ENCODE data around the gene PEAK1.
"Not testable (repeated sequence)": the region's sequence is repeated elsewhere in the genome, so short reads cannot be mapped to it uniquely, and the experiment has no call there.

Gene PEAK1

DNA sequence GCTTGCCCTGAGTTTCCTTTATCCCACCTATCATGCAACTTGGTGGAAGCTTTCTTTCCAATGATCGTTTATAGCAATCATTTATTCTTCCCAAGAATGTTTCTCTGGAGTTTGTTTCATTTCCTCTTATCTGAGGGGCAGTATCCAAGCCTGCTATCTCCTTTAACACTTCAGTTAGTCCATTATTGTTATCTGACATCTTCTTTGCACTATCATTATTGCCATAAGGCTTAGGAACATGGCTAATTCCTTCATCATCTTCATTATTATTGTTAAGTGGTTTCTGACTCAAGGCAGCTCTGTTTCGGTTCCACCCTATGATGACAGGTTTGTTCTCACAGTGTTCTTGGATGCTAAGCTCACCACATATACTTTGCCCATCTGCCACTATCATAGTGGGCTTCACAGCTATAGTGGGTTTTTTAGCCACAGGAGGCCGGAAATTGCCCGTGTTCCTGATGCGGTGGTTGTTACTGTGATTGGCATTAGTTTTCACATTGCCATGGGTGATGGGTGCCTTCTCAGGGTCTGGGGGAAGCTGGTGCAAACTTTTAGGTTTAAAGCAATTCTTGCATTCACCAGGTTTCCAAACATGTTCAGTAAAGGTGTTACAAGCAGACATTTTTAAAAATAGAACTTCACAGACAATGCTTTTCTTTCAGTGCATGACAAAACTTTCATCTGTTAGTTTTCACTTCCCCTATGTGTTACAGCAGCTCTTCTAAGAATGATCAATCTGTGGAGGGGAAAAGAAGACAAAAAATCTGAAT lies 238.4 kb downstream of the PEAK1 start:
- DNase-seq (ENCODE audit: low read depth in 2 of 2), result no peak

DNA sequence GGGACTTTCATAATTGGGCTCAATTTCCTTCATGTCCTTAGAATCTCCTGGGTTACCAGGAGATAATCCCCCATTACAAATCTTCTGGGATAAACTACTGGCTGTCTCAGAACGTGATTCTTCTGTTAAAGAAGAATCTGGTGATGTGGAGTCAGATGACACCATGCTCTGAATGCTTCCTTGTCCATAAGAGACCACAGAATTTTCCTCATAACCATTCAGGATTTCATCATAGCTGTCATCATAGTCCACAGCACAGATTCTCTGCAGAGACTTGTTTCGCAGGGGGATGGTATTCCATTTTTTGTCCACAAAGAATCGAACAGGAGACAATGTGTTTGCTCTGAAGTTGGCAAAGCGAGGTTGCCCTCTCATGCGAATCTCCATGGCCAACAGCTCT lies 239.1 kb downstream of the PEAK1 start:
- DNase-seq (ENCODE audit: low read depth in 2 of 2), result no peak

DNA sequence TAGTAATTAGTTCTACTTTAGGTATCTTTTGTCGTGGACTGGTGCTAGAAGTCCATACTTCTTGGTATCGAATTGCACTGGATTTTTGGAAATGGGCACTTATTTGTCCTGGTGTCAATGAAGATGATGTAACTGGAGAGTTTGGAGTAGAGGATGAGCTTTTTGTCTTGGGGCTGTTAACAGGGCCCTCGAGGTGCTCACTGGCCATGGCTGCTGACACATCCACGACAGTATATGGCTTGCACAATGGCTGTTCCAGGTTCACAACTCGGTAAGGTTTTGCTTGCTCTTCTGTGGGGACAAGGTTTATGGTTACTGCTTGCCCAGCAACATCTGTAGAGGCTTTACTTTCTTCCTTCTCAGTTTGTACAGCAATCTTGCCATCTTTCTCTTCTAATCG lies 239.6 kb downstream of the PEAK1 start:
- no peak for DNase-seq (ENCODE audit: low read depth in 2 of 2)

DNA sequence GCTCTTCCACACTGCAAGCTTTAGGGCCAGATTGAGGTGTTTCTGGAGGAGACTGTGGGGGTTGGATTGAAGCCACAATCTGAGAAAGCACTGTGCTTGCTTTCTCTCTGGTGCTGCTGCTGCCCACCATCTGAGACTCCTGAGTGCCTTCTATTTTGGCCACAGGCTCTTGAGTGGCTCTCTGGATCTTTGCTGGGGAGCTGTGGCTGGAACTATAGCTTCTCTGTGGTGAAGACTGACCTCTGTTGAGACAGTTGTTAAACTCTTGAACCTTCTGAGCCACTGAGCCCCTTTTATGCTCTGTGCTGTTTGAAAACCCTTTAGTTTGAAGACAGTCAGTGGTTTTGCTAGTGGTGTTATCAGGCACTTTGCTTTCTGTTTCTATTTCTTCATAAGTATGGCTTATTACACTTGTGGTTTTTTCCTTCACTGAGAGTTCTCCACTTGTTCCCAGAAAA lies 240.3 kb downstream of the PEAK1 start:
- no peak for DNase-seq (ENCODE audit: low read depth in 2 of 2)

DNA sequence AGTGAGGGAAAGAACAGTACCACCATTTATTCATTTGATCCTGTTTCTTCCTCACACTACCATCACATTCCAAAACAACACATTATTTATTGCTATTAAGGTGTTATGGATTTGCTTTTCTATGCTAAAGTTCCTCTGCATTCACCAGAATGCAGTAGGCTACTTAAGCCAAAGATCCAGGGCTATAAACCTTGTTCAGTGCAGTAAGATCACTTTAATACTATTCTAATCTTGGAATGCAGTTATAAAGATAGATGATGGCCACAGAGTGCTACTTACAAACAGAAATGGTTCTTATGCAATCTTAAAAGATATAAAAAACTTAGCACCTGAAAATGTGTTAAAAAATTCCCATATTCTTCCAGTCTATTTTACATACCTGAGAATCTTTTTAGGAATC lies 241.5 kb downstream of the PEAK1 start:
- no peak for DNase-seq (ENCODE audit: low read depth in 2 of 2)

DNA sequence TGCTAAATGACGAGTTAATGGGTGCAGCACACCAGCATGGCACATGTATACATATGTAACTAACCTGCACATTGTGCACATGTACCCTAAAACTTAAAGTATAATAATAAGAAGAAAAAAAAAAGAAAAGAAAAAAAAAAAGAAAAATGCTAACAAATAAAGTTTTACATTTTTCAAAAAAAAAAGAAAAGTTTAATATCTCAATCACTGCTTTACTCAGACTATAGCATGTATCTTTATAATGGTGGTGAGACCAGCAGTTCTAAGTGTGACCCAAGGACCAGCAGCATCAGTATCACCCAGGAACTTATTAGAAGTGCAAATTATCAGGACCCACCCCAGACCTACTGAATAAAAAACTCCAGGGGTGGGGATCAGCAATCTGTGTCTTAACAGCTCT lies 243.8 kb downstream of the PEAK1 start:
- not testable (repeated sequence) for DNase-seq (ENCODE audit: low read depth in 2 of 2)

DNA sequence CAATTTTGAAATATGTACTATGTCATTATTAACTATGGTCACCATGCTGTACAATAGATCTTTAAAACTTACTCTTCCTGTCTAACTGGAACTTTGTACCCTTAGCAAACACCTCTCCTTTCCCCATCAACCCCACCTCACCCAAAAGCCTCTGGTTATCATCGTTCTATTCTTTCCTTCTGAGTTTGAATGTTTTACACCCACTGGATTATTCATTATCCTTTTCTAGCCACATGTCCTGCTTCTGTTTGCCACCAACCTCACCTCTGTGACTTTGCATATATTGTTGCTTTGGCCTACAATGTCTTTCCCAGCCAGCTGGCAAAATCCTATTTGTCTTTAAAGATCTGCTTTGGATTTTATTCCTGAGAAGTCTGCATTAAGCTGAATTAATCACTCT lies 246.4 kb downstream of the PEAK1 start:
- no peak for DNase-seq (ENCODE audit: low read depth in 2 of 2)

DNA sequence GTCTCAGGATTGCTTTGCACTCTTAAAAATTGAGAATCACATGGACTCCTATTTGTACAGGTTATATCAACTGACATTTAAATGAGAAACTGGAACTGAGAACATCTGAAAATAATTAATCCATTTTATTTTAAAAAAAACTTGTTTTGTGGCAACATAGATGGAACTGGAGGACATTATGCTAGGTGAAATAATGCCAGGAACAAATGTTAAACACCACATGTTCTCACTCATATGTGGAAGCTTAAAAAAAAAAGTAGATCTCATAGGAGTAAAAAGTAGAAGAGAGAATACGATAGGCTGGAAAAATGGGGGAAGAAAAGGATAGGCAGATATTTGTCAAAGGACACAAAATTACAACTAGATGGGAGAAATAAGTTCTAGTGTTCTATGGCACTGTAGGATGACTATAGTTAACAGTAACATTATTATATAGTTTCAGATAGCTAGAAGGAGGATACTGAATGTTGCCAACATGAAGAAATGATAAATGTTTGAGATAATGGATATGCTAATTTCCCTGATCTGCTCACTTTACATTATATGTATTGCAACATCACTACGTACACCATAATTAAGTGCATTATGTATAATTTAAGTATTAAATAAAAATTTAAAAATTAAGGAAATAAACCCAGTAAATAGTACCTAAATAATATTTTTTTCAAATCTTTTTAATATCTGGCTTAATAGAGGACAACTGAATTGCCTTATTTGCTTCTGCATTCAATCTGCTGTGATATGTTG lies 248.5 kb downstream of the PEAK1 start:
- no peak for DNase-seq (ENCODE audit: low read depth in 2 of 2)

DNA sequence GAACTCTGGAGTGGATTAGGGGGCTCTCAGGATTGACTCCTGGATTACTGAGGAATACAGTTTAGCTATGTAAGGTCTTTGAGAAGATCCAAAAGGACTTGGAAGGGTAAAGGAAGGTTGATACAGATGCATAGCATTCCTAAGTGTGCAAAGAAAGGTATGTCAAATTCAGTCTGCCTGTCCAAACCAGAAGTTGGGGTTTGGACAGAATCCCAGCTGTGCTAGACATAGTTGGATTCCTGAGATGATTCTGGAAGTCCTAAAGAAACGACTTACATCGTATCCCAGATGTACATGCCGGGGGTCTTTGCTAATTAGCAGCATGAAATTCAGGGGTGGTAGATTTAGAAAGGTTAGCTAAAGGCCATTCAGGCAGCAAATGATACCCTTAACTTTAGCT lies 251.3 kb downstream of the PEAK1 start:
- DNase-seq (ENCODE audit: low read depth in 2 of 2), result no peak

DNA sequence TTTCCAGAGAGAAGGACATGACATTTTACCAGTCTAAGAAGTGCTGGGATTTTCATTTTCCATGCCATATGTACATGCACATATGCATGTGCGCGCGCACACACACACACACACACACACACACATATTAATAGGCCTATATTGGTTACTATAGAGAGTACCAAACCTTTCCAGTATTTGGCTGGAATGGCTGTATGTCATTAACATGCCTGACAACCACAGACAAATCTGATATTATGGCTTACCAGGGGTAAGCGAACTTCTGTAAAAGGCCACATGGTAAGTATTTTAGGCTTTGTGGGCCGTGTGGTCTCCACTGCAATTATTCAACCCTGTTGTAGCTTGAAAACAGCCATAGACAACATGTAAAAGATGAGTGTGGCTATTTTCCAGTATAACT lies 251.8 kb downstream of the PEAK1 start:
- DNase-seq (ENCODE audit: low read depth in 2 of 2), result no peak

DNA sequence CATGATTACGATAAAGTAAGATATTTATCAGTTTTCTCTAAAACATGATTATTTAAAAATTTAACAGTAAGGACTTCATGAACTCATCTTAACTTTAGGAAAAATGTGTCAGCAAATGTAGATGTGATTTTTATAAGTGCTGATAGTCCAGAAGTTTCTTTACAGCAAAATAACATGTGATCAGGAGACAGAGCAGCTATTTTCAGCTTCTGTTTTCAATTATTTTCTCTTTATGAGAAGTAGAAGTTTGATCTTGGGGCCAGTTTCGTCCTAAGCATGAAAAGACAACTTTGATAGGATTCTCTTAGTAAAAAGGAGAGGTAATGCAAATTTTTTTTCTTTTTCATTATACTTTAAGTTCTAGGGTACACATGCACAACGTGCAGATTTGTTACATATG lies 252.5 kb downstream of the PEAK1 start:
- no peak for DNase-seq (ENCODE audit: low read depth in 2 of 2)

DNA sequence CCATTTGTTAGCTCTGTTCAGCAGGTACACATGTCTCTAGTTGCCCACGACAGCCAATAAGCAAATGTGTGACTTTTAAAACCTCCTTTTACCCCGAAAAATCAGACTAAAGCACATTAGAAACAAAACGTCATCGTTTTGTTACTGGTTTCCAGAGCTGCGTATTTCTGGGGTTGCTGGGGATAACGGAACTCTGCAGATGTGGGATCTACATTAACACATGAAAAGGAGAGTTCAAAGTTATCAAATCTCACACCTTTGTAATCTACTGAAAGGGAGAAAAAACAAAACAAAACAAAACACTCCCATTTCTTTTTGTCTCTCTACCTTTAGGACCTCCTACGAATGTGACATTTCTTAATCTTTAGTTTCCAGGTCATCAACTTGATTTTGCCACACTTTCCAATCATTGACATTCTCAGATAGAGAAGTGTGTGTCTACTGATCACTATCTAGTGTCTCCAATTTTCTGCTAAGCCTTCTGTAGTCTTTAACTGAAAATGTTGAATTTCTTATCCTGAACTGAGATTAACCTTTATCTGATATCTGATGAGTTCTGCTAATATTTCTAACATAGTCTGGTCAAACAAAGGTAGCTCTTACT lies 256.0 kb downstream of the PEAK1 start:
- DNase-seq (ENCODE audit: low read depth in 2 of 2), result no peak

DNA sequence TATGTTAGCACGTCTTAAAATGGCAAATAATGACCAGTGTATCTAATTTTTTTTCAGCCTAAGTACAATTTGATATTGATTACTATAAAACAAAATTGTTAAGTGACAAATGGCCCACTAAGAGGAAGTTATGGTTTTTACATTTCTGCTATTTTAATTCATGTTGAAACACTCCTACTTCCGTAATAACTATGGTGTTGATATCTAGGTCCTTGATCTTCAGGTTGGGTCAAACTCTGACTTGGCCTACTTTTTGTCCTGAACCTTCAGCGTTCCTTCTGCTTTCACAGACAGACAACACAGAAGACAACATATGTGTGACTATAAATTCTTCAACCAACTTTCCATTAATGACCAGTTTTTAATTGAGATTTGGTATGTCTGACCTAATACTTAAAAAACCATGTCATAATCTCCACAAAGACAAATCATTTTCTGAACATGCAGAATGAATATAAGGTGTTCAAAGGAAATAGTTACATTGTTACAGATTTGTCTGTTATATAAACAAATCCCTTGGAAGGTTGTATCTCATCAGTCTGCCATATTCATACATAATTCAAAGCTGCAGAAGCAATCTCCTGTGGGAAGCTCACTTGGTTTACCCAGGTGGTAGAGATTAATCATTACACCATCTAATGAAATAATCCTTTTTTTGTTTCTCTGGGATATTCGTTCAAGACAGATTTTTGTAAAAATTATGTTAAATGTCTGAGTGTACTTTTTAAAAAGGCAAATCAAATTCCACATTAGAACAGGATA lies 256.9 kb downstream of the PEAK1 start:
- no peak for DNase-seq (ENCODE audit: low read depth in 2 of 2)

DNA sequence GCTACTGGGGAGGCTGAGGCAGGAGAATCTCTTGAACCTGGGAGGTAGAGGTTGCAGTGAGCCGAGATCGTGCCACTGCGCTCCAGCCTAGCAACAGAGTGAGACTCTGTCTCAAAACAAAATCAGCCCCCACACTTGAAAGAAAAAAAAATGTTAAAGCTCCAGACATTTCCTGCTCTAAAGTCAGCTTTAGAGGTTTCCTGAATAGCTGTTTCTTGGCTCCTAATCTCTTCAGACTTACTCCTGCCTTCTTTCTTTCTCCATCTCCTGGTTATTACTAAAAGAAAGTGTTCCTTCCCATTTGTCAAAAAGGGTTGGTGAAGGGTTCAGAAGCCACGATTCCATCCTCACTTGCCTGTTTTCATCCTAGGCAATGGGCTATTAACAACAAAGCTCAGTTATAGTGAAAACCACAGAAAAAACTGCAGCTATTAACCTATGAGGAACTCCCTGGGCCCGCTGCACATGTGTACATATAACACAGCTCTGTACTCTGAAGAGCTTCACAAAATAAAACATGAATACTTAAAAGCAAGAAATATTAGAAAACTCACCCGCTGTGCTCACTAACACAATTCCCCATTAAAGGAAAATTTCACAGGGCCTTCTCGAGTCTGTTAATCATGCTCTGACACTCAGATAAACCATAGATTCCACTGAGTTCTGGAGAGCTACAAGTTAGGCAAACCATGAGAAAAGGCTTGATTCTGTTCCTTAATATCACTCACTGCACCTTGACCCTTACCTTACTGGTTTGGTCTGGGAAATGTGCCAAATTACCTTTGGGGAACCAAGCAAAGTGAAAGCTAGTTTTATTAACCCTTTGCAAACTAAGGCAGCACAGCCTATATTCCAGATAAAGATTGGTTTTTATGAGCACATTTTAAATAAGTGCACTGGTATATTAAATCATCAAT lies 259.1 kb downstream of the PEAK1 start:
- no peak for DNase-seq (ENCODE audit: low read depth in 2 of 2)

DNA sequence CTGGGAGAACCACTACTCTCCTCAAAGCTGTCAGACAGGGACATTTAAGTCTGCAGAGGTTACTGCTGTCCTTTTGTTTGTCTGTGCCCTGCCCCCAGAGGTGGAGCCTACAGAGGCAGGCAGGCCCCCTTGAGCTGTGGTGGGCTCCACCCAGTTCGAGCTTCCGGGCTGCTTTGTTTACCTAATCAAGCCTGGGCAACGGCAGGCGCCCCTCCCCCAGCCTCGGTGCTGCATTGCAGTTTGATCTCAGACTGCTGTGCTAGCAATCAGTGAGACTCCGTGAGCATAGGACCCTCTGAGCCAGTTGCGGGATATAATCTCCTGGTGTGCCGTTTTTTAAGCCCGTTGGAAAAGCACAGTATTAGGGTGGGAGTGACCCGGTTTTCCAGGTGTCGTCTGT lies 263.9 kb downstream of the PEAK1 start:
- DNase-seq (ENCODE audit: low read depth in 2 of 2), result not testable (repeated sequence)

DNA sequence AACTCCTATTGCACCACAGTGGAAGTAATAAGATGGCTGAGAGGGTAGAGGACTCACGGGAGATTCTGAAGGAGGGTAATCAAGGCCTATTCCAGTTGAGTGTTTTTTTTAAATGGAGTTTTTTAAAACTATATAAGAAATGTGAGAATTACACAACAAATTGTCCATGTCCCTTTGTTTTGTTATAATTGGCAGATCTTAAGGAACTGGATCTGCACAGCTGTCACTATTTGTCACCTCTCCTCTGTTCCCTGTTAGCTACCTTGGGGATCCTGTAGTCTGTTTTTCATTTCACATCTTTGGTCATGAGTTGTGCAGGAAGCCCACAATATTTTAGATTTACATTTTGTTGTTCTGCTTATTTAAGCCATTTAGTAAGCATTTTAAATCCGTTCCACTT lies 271.7 kb downstream of the PEAK1 start:
- DNase-seq (ENCODE audit: low read depth in 2 of 2), result no peak

DNA sequence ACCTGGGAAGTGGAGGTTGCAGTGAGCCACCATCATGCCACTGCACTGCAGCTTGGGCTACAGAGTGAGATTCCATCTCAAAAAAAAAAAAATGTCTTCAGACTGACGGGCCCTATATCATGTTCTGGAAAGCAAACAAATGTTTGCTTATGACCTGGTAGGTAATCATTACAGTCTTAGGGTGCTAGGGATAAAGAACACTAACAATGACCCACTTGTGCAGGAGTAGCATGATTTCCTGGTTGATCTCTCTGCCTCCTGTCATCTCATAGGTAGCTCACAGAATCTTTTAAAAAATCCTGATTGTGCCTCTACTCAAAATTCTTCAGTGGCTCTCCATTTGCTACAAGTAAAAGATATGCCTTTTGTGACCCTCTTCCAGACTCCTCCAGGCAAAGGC lies 274.5 kb downstream of the PEAK1 start:
- no peak for DNase-seq (ENCODE audit: low read depth in 2 of 2)

DNA sequence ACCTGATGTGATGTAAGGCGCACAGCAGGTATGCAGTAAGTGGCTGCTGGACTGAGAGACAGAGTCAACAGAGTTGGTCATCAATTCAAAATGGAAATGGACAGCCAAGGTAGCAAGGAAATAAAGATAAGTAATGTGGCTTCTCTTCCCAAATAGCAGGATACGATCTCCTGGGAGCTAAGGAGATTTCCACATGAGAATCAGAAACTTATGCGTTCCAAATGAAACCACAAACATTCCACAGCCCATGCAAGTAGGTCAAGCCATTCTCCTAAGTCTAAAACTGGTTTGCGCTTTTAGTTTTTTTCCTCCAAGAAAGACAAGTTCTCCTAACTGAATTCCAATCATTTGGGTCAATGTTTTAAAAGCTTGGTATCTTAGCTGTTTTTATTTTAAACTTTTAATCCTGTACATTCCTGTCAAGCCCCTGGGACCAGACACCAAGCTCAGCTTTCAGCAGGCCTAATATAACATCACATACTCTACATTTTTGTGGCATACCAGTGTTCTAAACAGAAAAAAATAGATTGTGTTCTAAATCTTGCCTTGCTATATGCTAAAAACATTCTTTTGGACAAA lies 275.3 kb downstream of the PEAK1 start:
- DNase-seq (ENCODE audit: low read depth in 2 of 2), result no peak

DNA sequence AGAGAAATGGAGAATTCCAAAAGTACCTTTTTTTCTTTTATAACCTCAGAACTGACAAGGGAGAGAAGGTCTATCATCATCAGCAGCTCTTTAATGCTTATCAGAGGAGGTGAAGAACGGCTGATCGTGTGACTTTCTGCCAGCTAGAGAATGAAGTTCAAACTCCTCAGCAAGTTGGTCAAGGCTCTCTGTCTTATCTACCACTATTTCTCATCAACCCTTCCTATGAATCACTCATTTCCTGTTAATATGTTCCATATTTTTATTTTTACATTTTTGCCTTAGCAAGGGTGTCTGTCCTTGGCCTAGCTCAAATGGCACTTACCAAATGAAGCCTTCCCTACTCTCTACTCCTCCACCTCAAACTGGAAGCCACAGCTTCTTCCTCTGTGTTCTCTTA lies 275.9 kb downstream of the PEAK1 start:
- DNase-seq (ENCODE audit: low read depth in 2 of 2), result no peak

DNA sequence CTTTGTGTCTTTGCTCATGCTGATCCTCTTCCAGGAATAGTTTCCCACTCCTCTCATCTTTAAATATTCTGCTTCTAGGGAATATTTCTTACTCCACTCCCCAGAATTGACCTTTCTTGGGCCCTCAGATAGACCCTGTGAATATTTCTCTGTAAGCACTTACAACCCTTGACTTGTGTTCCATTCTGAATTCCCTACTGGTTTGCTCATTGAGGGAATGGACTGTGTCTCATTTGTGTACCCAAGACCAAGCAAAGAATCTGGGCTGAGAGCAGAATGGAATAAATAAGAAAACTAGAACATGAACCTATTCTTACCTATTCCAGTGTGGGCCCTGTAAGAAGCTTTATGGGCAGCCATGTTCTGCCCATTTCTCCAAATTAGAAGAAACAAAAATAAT lies 276.3 kb downstream of the PEAK1 start:
- no peak for DNase-seq (ENCODE audit: low read depth in 2 of 2)

DNA sequence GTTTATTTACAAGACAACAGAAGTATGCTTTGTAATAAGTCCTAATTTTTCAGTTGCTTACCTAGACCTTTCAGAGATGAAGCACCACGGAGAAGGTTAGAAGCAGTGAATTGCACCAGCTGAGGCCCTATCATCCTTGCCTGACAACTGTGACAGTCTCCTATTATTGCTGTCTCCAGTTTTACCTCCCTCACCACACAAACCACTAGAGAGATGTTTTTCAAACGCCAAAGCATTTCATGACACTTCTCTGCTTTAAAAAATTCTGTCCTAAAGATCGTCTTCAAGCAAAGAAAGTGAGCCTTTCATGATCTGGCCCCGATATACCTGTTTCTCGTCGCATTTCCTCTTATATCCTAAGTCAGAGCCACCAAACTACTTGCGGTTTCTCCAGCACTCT lies 276.7 kb downstream of the PEAK1 start:
- DNase-seq (ENCODE audit: low read depth in 2 of 2), result no peak
